ENCODE data around the gene HMHB1. TPM values are rescaled to one million over a fixed set of nuclear protein-coding genes. Genes with fewer than 3 reads are reported as not detected.

HMHB1 gene
- total and polyA plus RNA-seq, 12 donors, result not detected

- Histone ChIP-seq H3K4me3 (no peak overlapping the region), H3K9me3 (peaks cover 0 to 15% (median 0%) of the 10 kb centered on the region in 11 donors), H3K27me3 (no peaks in the 10 kb centered on the region), H3K36me3 (no peaks in the 10 kb centered on the region), H3K4me1 (no peaks in the 10 kb centered on the region), H3K27ac (no peak overlapping the region)
- ATAC-seq (no peak), DNase-seq (no peak)
- intact Hi-C loops (cut with DNase I), result no loop called here
- TF ChIP-seq CTCF (IDR thresholded peaks at IDR 0.05), result no peak
- 55 to 65% methylated on average over 3 of the region's 3 CpGs for WGBS, 2 donors
Observed at GRCh38 chr5:143850050-143850683, 38.2 kb downstream of the HMHB1 start.

GRCh38 chr5:143851383-143851782 lies 39.4 kb downstream of the HMHB1 start:
- no peak for TF ChIP-seq CTCF (IDR thresholded peaks at IDR 0.05)
- Histone ChIP-seq H3K27ac (no peak overlapping the region), H3K36me3 (no peaks in the 10 kb centered on the region)

GRCh38 chr5:143860211-143860610 lies 48.2 kb downstream of the HMHB1 start:
- H3K27me3 ChIP-seq, result no peaks in the 10 kb centered on the region
- H3K27ac ChIP-seq, result no peak overlapping the region
- H3K9me3 ChIP-seq, result no peaks in the 10 kb centered on the region
- ATAC-seq (no peak), DNase-seq (no peak)
- H3K4me3 ChIP-seq, result no peak overlapping the region
- no peaks in the 10 kb centered on the region for H3K36me3 ChIP-seq
- no peak for TF ChIP-seq CTCF (IDR thresholded peaks at IDR 0.05)
- WGBS, 2 donors, result 90 to 96% methylated on average over 1 of the region's 1 CpG
- peaks cover 0 to 7% (median 0%) of the 10 kb centered on the region in 9 donors for H3K4me1 ChIP-seq
- intact Hi-C loops (cut with DNase I), result no loop called here

More at GRCh38 chr5:143851383-143851782, 39.4 kb downstream of the HMHB1 start:
- intact Hi-C loops (cut with DNase I), result no loop called here
- H3K4me3 ChIP-seq, result no peak overlapping the region
- peaks cover 0 to 15% (median 0%) of the 10 kb centered on the region in 11 donors for H3K9me3 ChIP-seq
- no peak for DNase-seq
- no peak for ATAC-seq
- no peaks in the 10 kb centered on the region for H3K27me3 ChIP-seq
- no peaks in the 10 kb centered on the region for H3K4me1 ChIP-seq

- intact Hi-C loops (cut with DNase I), result no loop called here
- TF ChIP-seq CTCF (IDR thresholded peaks at IDR 0.05), result no peak
- no peaks in the 10 kb centered on the region for H3K27me3 ChIP-seq
- no peaks in the 10 kb centered on the region for H3K36me3 ChIP-seq
- no peaks in the 10 kb centered on the region for H3K9me3 ChIP-seq
- H3K4me1 ChIP-seq, result peaks cover 0 to 12% (median 4%) of the 10 kb centered on the region in 9 donors
- no peak overlapping the region for H3K4me3 ChIP-seq
- no peak for DNase-seq
- no peak for ATAC-seq
- H3K27ac ChIP-seq, result no peak overlapping the region
Observed at GRCh38 chr5:143862271-143862670, 50.3 kb downstream of the HMHB1 start.

All from heart right ventricle (tissue), 16 donors.